HepG2 (cell line): ENCODE results near the gene RBX1. TPM values are rescaled to one million over a fixed set of nuclear protein-coding genes. Genes with fewer than 3 reads are reported as not detected.

ENCODE experiments used
- BHLHE40 ChIP-seq: IDR thresholded peaks from 2 replicates; pipeline ENCODE4 v1.6.1; 2011; ENCODE audit warnings: low read length, improper control_type of control experiment
- FOXK1 ChIP-seq: sonication (generic); formaldehyde crosslinking; IDR thresholded peaks from 2 replicates; pipeline ENCODE4 v1.4.0; 2020; ENCODE audit warnings: low read depth, missing genetic modification reagents, borderline replicate concordance
- FOXK2 ChIP-seq: fragments of 450-650 bp; IDR thresholded peaks from 2 replicates; pipeline ENCODE4 v1.6.1; 2016
- HDAC1 ChIP-seq: sonication (generic); formaldehyde crosslinking; IDR thresholded peaks from 2 replicates; pipeline ENCODE4 v1.5.1; 2020; ENCODE audit warnings: mild to moderate bottlenecking, missing genetic modification reagents
- HMGA1 ChIP-seq: sonication (generic); formaldehyde crosslinking; conservative IDR thresholded peaks from 2 replicates; pipeline ENCODE4 v1.4.0; 2020; ENCODE audit warnings: missing genetic modification reagents
- IKZF1 ChIP-seq: fragments of 450-650 bp; IDR thresholded peaks from 2 replicates; pipeline ENCODE4 v1.7.1; 2016
- MTF1 ChIP-seq: sonication (generic); formaldehyde crosslinking; IDR thresholded peaks from 2 replicates; pipeline ENCODE4 v1.5.0; 2020; ENCODE audit warnings: missing genetic modification reagents
- POLR2AphosphoS5 ChIP-seq: IDR thresholded peaks from 2 replicates; pipeline ENCODE4 v1.6.1; 2012; ENCODE audit warnings: low read depth, low read length
- PRDM4 ChIP-seq: sonication (generic); formaldehyde crosslinking; IDR thresholded peaks from 2 replicates; pipeline ENCODE4 v1.9.0; 2021; ENCODE audit warnings: missing genetic modification reagents, borderline replicate concordance
- RARA ChIP-seq: IDR thresholded peaks from 2 replicates; pipeline ENCODE4 v1.6.1; 2016; ENCODE audit warnings: missing genetic modification reagents, missing compliant biosample characterization
- SP5 ChIP-seq: IDR thresholded peaks from 2 replicates; pipeline ENCODE4 v1.6.1; 2016; ENCODE audit warnings: low read depth, borderline replicate concordance
- ZNF362 ChIP-seq: sonication (generic); formaldehyde crosslinking; IDR thresholded peaks from 2 replicates; pipeline ENCODE4 v1.4.0; 2020; ENCODE audit warnings: missing genetic modification reagents, mild to moderate bottlenecking, borderline replicate concordance
- ZNF543 ChIP-seq: sonication (generic); formaldehyde crosslinking; IDR thresholded peaks from 2 replicates; pipeline ENCODE4 v1.4.0; 2020; ENCODE audit warnings: mild to moderate bottlenecking, missing genetic modification reagents
- ZNF546 ChIP-seq: sonication (generic); formaldehyde crosslinking; conservative IDR thresholded peaks from 2 replicates; pipeline ENCODE4 v1.8.1; 2023; ENCODE audit warnings: mild to moderate bottlenecking, missing genetic modification reagents
- ZNF552 ChIP-seq: sonication (generic); formaldehyde crosslinking; IDR thresholded peaks from 2 replicates; pipeline ENCODE4 v1.9.0; 2022; ENCODE audit warnings: missing genetic modification reagents, mild to moderate bottlenecking, borderline replicate concordance
- polyA plus RNA-seq, 8 experiments: library from polyadenylated mRNA; depleted of rRNA in 3 of 8; stranded (reverse) in 7 of 8; unstranded in 1 of 8; fragments of >200 nt; fragmentation: Illumina TruSeq in 4 of 8; extraction: Trizol in 4 of 8; gene quantifications; 2 replicates each; pipeline versions ENCODE4 v1.2.1 to v1.2.3, GENCODE V29; 2011 to 2016; ENCODE audit warnings: low read depth in 4 of 8, missing spikeins in 1 of 8, mixed read lengths in 1 of 8; ENCODE audit not compliant: insufficient read depth in 1 of 8
- total RNA-seq, 5 experiments: library from RNA; depleted of rRNA; stranded (reverse); fragments of >200 nt; fragmentation: Illumina TruSeq; extraction: Trizol; gene quantifications; 2 replicates each; pipeline ENCODE4 v1.2.3, GENCODE V29; 2016; ENCODE audit warnings: low read depth in 1 of 5
- TF ChIP-seq, protein P1 (sequence below), 2 experiments: sonication (generic) in 1 of 2; formaldehyde crosslinking in 1 of 2; IDR thresholded peaks; 2 replicates each; pipeline versions ENCODE4 v1.6.1 to v1.9.0; 2014 to 2022; ENCODE audit warnings: antibody characterized with exemption in 1 of 2, borderline replicate concordance in 1 of 2, inconsistent platforms in 1 of 2, low read depth in 1 of 2, missing genetic modification reagents in 1 of 2

RBX1 gene
- total and polyA plus RNA-seq, 2 of the 13 experiments (the other 11 are each of a cell fraction or from before 2014, with no cell fraction given): 84.9 to 90.2 TPM

- TF ChIP-seq, protein P1, sequence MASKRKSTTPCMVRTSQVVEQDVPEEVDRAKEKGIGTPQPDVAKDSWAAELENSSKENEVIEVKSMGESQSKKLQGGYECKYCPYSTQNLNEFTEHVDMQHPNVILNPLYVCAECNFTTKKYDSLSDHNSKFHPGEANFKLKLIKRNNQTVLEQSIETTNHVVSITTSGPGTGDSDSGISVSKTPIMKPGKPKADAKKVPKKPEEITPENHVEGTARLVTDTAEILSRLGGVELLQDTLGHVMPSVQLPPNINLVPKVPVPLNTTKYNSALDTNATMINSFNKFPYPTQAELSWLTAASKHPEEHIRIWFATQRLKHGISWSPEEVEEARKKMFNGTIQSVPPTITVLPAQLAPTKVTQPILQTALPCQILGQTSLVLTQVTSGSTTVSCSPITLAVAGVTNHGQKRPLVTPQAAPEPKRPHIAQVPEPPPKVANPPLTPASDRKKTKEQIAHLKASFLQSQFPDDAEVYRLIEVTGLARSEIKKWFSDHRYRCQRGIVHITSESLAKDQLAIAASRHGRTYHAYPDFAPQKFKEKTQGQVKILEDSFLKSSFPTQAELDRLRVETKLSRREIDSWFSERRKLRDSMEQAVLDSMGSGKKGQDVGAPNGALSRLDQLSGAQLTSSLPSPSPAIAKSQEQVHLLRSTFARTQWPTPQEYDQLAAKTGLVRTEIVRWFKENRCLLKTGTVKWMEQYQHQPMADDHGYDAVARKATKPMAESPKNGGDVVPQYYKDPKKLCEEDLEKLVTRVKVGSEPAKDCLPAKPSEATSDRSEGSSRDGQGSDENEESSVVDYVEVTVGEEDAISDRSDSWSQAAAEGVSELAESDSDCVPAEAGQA (IDR thresholded peaks at IDR 0.05; ENCODE audit: low read depth): peak; percentile 51; the same call in 1 of the 2 replicates
- TF ChIP-seq, protein P1 (CRISPR knock-in tag; IDR thresholded peaks at IDR 0.05; ENCODE audit: borderline replicate concordance): no peak
- peak; percentile 61 for TF ChIP-seq FOXK1
- TF ChIP-seq ZNF543 (CRISPR knock-in tag): peak; percentile 48; the same call in 1 of the 2 replicates
- TF ChIP-seq HMGA1 (CRISPR knock-in tag): no peak
- TF ChIP-seq SP5: peak; percentile 90
- TF ChIP-seq MTF1 (CRISPR knock-in tag): no peak
- TF ChIP-seq ZNF362 (CRISPR knock-in tag): peak; percentile 29; the same call in 1 of the 2 replicates
- TF ChIP-seq HDAC1: peak; percentile 60; the same call in 1 of the 2 replicates
- peak; percentile 74 for TF ChIP-seq BHLHE40
- TF ChIP-seq POLR2AphosphoS5: peak; percentile 79
- TF ChIP-seq RARA (CRISPR knock-in tag): no peak
- TF ChIP-seq ZNF552 (CRISPR knock-in tag): no peak; the same call in 1 of the 2 replicates
- TF ChIP-seq IKZF1: no peak
- peak; percentile 55 for TF ChIP-seq FOXK2
- TF ChIP-seq ZNF546: peak; percentile 88; the same call in 1 of the 2 replicates
- 0 out of 2 replicates have a peak, but pooled peaks have one; percentile 42 for TF ChIP-seq PRDM4 (CRISPR knock-in tag)
Observed at GRCh38 chr22:40950962-40951794, at the start of gene RBX1 (continued).
